GM23248 (cell line): ENCODE data around the gene SMC1B. TPM values are rescaled to one million over a fixed set of nuclear protein-coding genes. Genes with fewer than 3 reads are reported as not detected.

ENCODE experiments used
- DNase-seq: peaks from one replicate; pipeline ENCODE4 v3.0.0-alpha.2; 2015
- H2AFZ ChIP-seq: fragments of 200-600 bp; sonication (generic); 2 replicates; pipeline ENCODE4 v1.6.1; 2016; ENCODE audit warnings: antibody characterized with exemption
- H3F3A ChIP-seq: fragments of 200-600 bp; sonication (generic); 2 replicates; pipeline ENCODE4 v1.6.1; 2016; ENCODE audit warnings: mild to moderate bottlenecking, antibody characterized with exemption, mixed run types; ENCODE audit not compliant: insufficient read depth
- H3K27ac ChIP-seq: fragments of 200-600 bp; sonication (generic); 2 replicates; pipeline ENCODE4 v1.5.1; 2016; ENCODE audit warnings: mild to moderate bottlenecking
- H3K27me3 ChIP-seq: fragments of 200-600 bp; sonication (generic); replicated peaks from 2 replicates; pipeline ENCODE4 v1.6.1; 2016; ENCODE audit warnings: mild to moderate bottlenecking; ENCODE audit not compliant: insufficient read depth
- H3K36me3 ChIP-seq: fragments of 200-600 bp; sonication (generic); 2 replicates; pipeline ENCODE4 v1.6.1; 2016; ENCODE audit warnings: low read depth, mild to moderate bottlenecking
- H3K4me1 ChIP-seq: fragments of 200-600 bp; sonication (generic); 2 replicates; pipeline ENCODE4 v1.6.1; 2016; ENCODE audit warnings: mild to moderate bottlenecking; ENCODE audit not compliant: insufficient read depth
- H3K4me2 ChIP-seq: fragments of 200-600 bp; sonication (generic); one replicate; pipeline ENCODE4 v1.6.1; 2016; ENCODE audit warnings: mild to moderate bottlenecking; ENCODE audit not compliant: unreplicated experiment
- H3K4me3 ChIP-seq: fragments of 200-600 bp; sonication (generic); 2 replicates; pipeline ENCODE4 v1.5.1; 2016; ENCODE audit warnings: mild to moderate bottlenecking
- H3K79me2 ChIP-seq: fragments of 200-600 bp; sonication (generic); 2 replicates; pipeline ENCODE4 v1.6.1; 2016; ENCODE audit warnings: mild to moderate bottlenecking; ENCODE audit not compliant: insufficient read depth
- H3K9ac ChIP-seq: fragments of 200-600 bp; sonication (generic); 2 replicates; pipeline ENCODE4 v1.6.1; 2016; ENCODE audit warnings: mild to moderate bottlenecking
- H3K9me2 ChIP-seq: fragments of 200-600 bp; sonication (generic); 2 replicates; pipeline ENCODE4 v1.6.1; 2016; ENCODE audit warnings: mixed run types, mild to moderate bottlenecking, moderate library complexity; ENCODE audit not compliant: insufficient read depth
- H3K9me3 ChIP-seq: fragments of 200-600 bp; sonication (generic); one replicate; pipeline ENCODE4 v1.6.1; 2017; ENCODE audit warnings: low read depth
- H4K20me1 ChIP-seq: fragments of 200-600 bp; sonication (generic); 2 replicates; pipeline ENCODE4 v1.6.0; 2016; ENCODE audit not compliant: insufficient read depth
- EZH2 ChIP-seq: fragments of 200-600 bp; sonication (generic); IDR thresholded peaks from 2 replicates; pipeline ENCODE4 v1.6.1; 2018; ENCODE audit warnings: antibody characterized with exemption, mild to moderate bottlenecking; ENCODE audit not compliant: insufficient read depth, poor library complexity, severe bottlenecking
- EZH2phosphoT487 ChIP-seq: fragments of 200-600 bp; sonication (generic); IDR thresholded peaks from 2 replicates; pipeline ENCODE4 v1.6.1; 2018; ENCODE audit warnings: antibody characterized with exemption, moderate library complexity, mild to moderate bottlenecking, low read depth; ENCODE audit not compliant: insufficient read depth
- WGBS, 2 experiments: methylation state at CpG; one replicate each; pipeline ENCODE4 v1.1.6; 2015 to 2017; ENCODE audit warnings: low lambda C conversion rate in 2 of 2, low coverage in 1 of 2; ENCODE audit errors: missing lambda C conversion rate in 2 of 2; 5-methylcytosine and 5-hydroxymethylcytosine counted together
- in situ Hi-C: fragments of 300-500 bp; cut with MboI; formaldehyde crosslinking; loops from 2 replicates; pipeline ENCODE4 v1.15.0; 2020
- polyA plus RNA-seq: library from polyadenylated mRNA; unstranded; fragments of >200 nt; fragmentation: Nextera tagmentation; extraction: Ambion mirVana; gene quantifications from 2 replicates; pipeline ENCODE4 v1.2.1, GENCODE V29; 2016
- total RNA-seq: library from RNA; depleted of rRNA; stranded (reverse); fragments of >200 nt; shearing (Covaris generic); gene quantifications from 2 replicates; pipeline ENCODE4 v1.2.3, GENCODE V29; 2014

The SMC1B gene
- total and polyA plus RNA-seq, 2 experiments from 2014 or later, result 0.08 TPM; not detected in 1

- H3K27ac ChIP-seq, result no peak overlapping the region
- no peaks in the 10 kb centered on the region for H3K36me3 ChIP-seq
- H4K20me1 ChIP-seq, result no peaks in the 10 kb centered on the region
- H3F3A ChIP-seq, result no peaks in the 10 kb centered on the region
- in situ Hi-C loops, result no loop called here
- H3K79me2 ChIP-seq, result peaks cover 24% of the 10 kb centered on the region
- no peaks in the 10 kb centered on the region for H3K9me2 ChIP-seq
- no peaks in the 10 kb centered on the region for H3K9me3 ChIP-seq
- H3K27me3 ChIP-seq, result no peaks in the 10 kb centered on the region
- DNase-seq, result no peak
- WGBS, 2 experiments, result 52 to 54% methylated on average over 14 of the region's 14 CpGs
- peak overlapping the region; percentile 89 for H3K9ac ChIP-seq
- TF ChIP-seq EZH2phosphoT487, result no peak
- TF ChIP-seq EZH2, result no peak
- H3K4me1 ChIP-seq, result peaks cover 9% of the 10 kb centered on the region
- peak overlapping the region; percentile 96 for H3K4me2 ChIP-seq
- peak overlapping the region; percentile 84 for H3K4me3 ChIP-seq
- H2AFZ ChIP-seq, result peak overlapping the region; percentile 81; the same call in 1 of the 2 replicates
These were observed 102.3 kb downstream of the SMC1B start for GRCh38 chr22:45310977-45311531.

- Histone ChIP-seq H3K9ac (peak overlapping the region; percentile 89), H3K27ac (no peak overlapping the region), H3F3A (no peaks in the 10 kb centered on the region), H3K36me3 (no peaks in the 10 kb centered on the region), H3K4me3 (peak overlapping the region; percentile 84), H3K4me1 (peaks cover 9% of the 10 kb centered on the region), H3K9me3 (no peaks in the 10 kb centered on the region), H3K4me2 (peak overlapping the region; percentile 96), H2AFZ (peak overlapping the region; percentile 81), H4K20me1 (no peaks in the 10 kb centered on the region), H3K27me3 (no peaks in the 10 kb centered on the region), H3K79me2 (peaks cover 23% of the 10 kb centered on the region), H3K9me2 (no peaks in the 10 kb centered on the region)
- no peak for TF ChIP-seq EZH2phosphoT487
- no peak for TF ChIP-seq EZH2
- WGBS, 2 experiments, result 2 to 3% methylated on average over 29 to 33 of the region's 33 CpGs
- peak; percentile 29 for DNase-seq
- in situ Hi-C loops, result no loop called here
These were observed 102.9 kb downstream of the SMC1B start for GRCh38 chr22:45310331-45310976.

- Histone ChIP-seq H3K4me1 (peaks cover 9% of the 10 kb centered on the region), H3K4me3 (peak within 1 kb of the TSS; percentile 84), H3K36me3 (no peaks in the 10 kb centered on the region), H2AFZ (peak within 1 kb of the TSS; percentile 99), H3K27ac (peak within 1 kb of the TSS; percentile 26), H3K9ac (peak within 1 kb of the TSS; percentile 89), H3K79me2 (peaks cover 15% of the 10 kb centered on the region), H4K20me1 (no peaks in the 10 kb centered on the region), H3K9me3 (no peaks in the 10 kb centered on the region), H3K27me3 (no peaks in the 10 kb centered on the region), H3K9me2 (no peaks in the 10 kb centered on the region), H3F3A (no peaks in the 10 kb centered on the region), H3K4me2 (peak within 1 kb of the TSS; percentile 96)
- TF ChIP-seq EZH2phosphoT487 (no peak), EZH2 (no peak)
- peak; percentile 94 for DNase-seq
- in situ Hi-C loops, result no loop called here
- WGBS, 2 experiments, result 1 to 3% methylated on average over 9 to 13 of the region's 95 CpGs
These were observed 103.8 kb downstream of the SMC1B start, which contains the start of gene FAM118A for GRCh38 chr22:45309422-45310227. Gene FAM118A, plus strand, starts transcription at chr22:45309934. Its CDS starts 12,446 bp downstream, at chr22:45322380.

GRCh38 chr22:45308957-45309421, 104.4 kb downstream of the SMC1B start:
- H3K36me3 ChIP-seq, result no peaks in the 10 kb centered on the region
- 62 to 64% methylated on average over 25 of the region's 25 CpGs for WGBS, 2 experiments
- no peak for DNase-seq
- in situ Hi-C loops, result no loop called here
- peak overlapping the region; percentile 89 for H3K9ac ChIP-seq
- peak overlapping the region; percentile 84 for H3K4me3 ChIP-seq
- H3K9me3 ChIP-seq, result no peaks in the 10 kb centered on the region
- peaks cover 11% of the 10 kb centered on the region for H3K79me2 ChIP-seq
- H2AFZ ChIP-seq, result peak overlapping the region; percentile 99
- H3F3A ChIP-seq, result no peaks in the 10 kb centered on the region
- H3K27me3 ChIP-seq, result no peaks in the 10 kb centered on the region
- peak overlapping the region; percentile 26 for H3K27ac ChIP-seq
- peaks cover 9% of the 10 kb centered on the region for H3K4me1 ChIP-seq
- H3K9me2 ChIP-seq, result no peaks in the 10 kb centered on the region
- TF ChIP-seq EZH2phosphoT487, result no peak
- no peak for TF ChIP-seq EZH2
- H3K4me2 ChIP-seq, result peak overlapping the region; percentile 74
- no peaks in the 10 kb centered on the region for H4K20me1 ChIP-seq
